A549 (cell line): ENCODE measurements around the gene OPTN. TPM values are rescaled to one million over a fixed set of nuclear protein-coding genes. Genes with fewer than 3 reads are reported as not detected.

ENCODE experiments used
- ATAC-seq, 2 experiments: fragments of 200-7000 bp in 1 of 2; fragments of >200 bp in 1 of 2; cut with Nextera tagmentation in 1 of 2; cut with Tn5 transposase in 1 of 2; 3 replicates each; pipeline versions ENCODE4 v1.8.0 to v1.9.1; 2018 to 2020; ENCODE audit warnings: mild to moderate bottlenecking in 1 of 2, moderate library complexity in 1 of 2
- CTCF ChIA-PET: fragments of 300-600 bp; sonication (Branson Sonifier 250); formaldehyde crosslinking; extraction: SDS; loops from one replicate; lab custom pipeline; 2021; ENCODE audit warnings: antibody characterized with exemption, inconsistent platforms; lab: Yijun Ruan, JAX
- POLR2A ChIA-PET: fragments of 350-600 bp; formaldehyde crosslinking; extraction: SDS; loops from one replicate; lab custom pipeline; 2021; ENCODE audit warnings: antibody characterized with exemption, inconsistent platforms; lab: Yijun Ruan, JAX
- DNase-seq, 2 experiments: peaks; one replicate each; pipeline versions ENCODE4 v3.0.0 to v3.0.0-alpha.2; 2011 to 2016; ENCODE audit warnings: low read depth in 1 of 2, low spot score in 1 of 2
- FAIRE-seq: peaks from 2 replicates; lab custom pipeline; 2011; peaks lifted over from hg19 to GRCh38; lab: Jason Lieb, UNC
- H3K27ac ChIP-seq, 2 experiments: fragments of >200 bp; sonication (Bioruptor Twin); formaldehyde crosslinking; 3 replicates each; pipeline ENCODE4 v1.5.1; 2016 to 2017
- H3K4me1 ChIP-seq: fragments of >200 bp; sonication (Bioruptor Twin); formaldehyde crosslinking; 3 replicates; pipeline ENCODE4 v1.6.1; 2016
- H3K4me2 ChIP-seq: fragments of >200 bp; sonication (Bioruptor Twin); formaldehyde crosslinking; 3 replicates; pipeline ENCODE4 v1.6.1; 2016
- H3K4me3 ChIP-seq: fragments of >200 bp; sonication (Bioruptor Twin); formaldehyde crosslinking; 3 replicates; pipeline ENCODE4 v1.5.1; 2016
- H3K9me3 ChIP-seq: fragments of >200 bp; sonication (Bioruptor Twin); formaldehyde crosslinking; 3 replicates; pipeline ENCODE4 v1.6.1; 2016
- BHLHE40 ChIP-seq: IDR thresholded peaks from 2 replicates; pipeline ENCODE4 v1.6.1; 2012; ENCODE audit warnings: low read depth, low read length, inconsistent platforms
- CBX8 ChIP-seq: fragments of 200-600 bp; sonication (generic); IDR thresholded peaks from 2 replicates; pipeline ENCODE4 v1.6.1; 2016
- CEBPB ChIP-seq, 2 experiments: fragments of >200 bp in 1 of 2; sonication (Bioruptor Twin) in 1 of 2; formaldehyde crosslinking in 1 of 2; IDR thresholded peaks; 2 replicates each; pipeline ENCODE4 v1.6.1; 2012 to 2016
- EP300 ChIP-seq, 2 experiments: fragments of >200 bp; sonication (Bioruptor Twin); formaldehyde crosslinking; IDR thresholded peaks; 2 replicates in 1 of 2; 3 replicates in 1 of 2; pipeline ENCODE4 v1.6.1; 2016 to 2017
- FOSB ChIP-seq: fragments of 250-450 bp; sonication (Bioruptor Pico); IDR thresholded peaks from 2 replicates; pipeline ENCODE4 v1.5.0; 2020; ENCODE audit warnings: mild to moderate bottlenecking, moderate library complexity
- GATA3 ChIP-seq: IDR thresholded peaks from 2 replicates; pipeline ENCODE4 v1.6.1; 2012; ENCODE audit warnings: borderline replicate concordance
- HEYL ChIP-seq: fragments of 250-450 bp; sonication (Bioruptor Pico); IDR thresholded peaks from 2 replicates; pipeline ENCODE4 v1.8.0; 2021; ENCODE audit warnings: mild to moderate bottlenecking, moderate library complexity
- HOXA7 ChIP-seq: fragments of 250-450 bp; sonication (Bioruptor Pico); IDR thresholded peaks from 2 replicates; pipeline ENCODE4 v1.5.0; 2020; ENCODE audit warnings: mild to moderate bottlenecking, moderate library complexity
- HOXB5 ChIP-seq: fragments of 250-450 bp; sonication (Bioruptor Pico); IDR thresholded peaks from 2 replicates; pipeline ENCODE4 v1.5.0; 2020; ENCODE audit warnings: mild to moderate bottlenecking, moderate library complexity
- JUNB ChIP-seq: fragments of >200 bp; sonication (Bioruptor Twin); formaldehyde crosslinking; IDR thresholded peaks from 2 replicates; pipeline ENCODE4 v1.6.1; 2016
- KDM1A ChIP-seq: fragments of 200-600 bp; sonication (generic); IDR thresholded peaks from 2 replicates; pipeline ENCODE4 v1.6.1; 2016; ENCODE audit warnings: low read depth, mild to moderate bottlenecking
- MAFK ChIP-seq: fragments of 450-650 bp; IDR thresholded peaks from 2 replicates; pipeline ENCODE4 v1.6.1; 2014; ENCODE audit not compliant: partially characterized antibody
- MAZ ChIP-seq: fragments of 150-350 bp; IDR thresholded peaks from 2 replicates; pipeline ENCODE4 v1.6.1; 2014; ENCODE audit warnings: antibody characterized with exemption, low read depth, low read length, borderline replicate concordance
- MYC ChIP-seq: IDR thresholded peaks from 2 replicates; pipeline ENCODE4 v1.6.1; 2012; ENCODE audit warnings: mild to moderate bottlenecking, inconsistent platforms, low read length, improper control_type of control experiment, borderline replicate concordance
- NR3C1 ChIP-seq: fragments of >200 bp; sonication (Bioruptor Twin); formaldehyde crosslinking; IDR thresholded peaks from 3 replicates; pipeline ENCODE4 v1.6.1; 2017
- POLR2AphosphoS2 ChIP-seq: conservative IDR thresholded peaks from 2 replicates; pipeline ENCODE4 v1.6.1; 2012; ENCODE audit warnings: low read length, improper control_type of control experiment, inconsistent platforms
- RAD21 ChIP-seq, 2 experiments: fragments of >200 bp in 1 of 2; sonication (Bioruptor Twin) in 1 of 2; formaldehyde crosslinking in 1 of 2; IDR thresholded peaks in 1 of 2; conservative IDR thresholded peaks in 1 of 2; 2 replicates in 1 of 2; 3 replicates in 1 of 2; pipeline ENCODE4 v1.6.1; 2012 to 2018; ENCODE audit warnings: inconsistent platforms in 1 of 2
- RARB ChIP-seq: fragments of 250-450 bp; sonication (Bioruptor Pico); IDR thresholded peaks from 2 replicates; pipeline ENCODE4 v1.8.0; 2021; ENCODE audit warnings: mild to moderate bottlenecking, moderate library complexity
- RFX5 ChIP-seq: fragments of 450-650 bp; IDR thresholded peaks from 2 replicates; pipeline ENCODE4 v1.7.1; 2014; ENCODE audit warnings: antibody characterized with exemption, mild to moderate bottlenecking, moderate library complexity
- SMC3 ChIP-seq: fragments of >200 bp; sonication (Bioruptor Twin); formaldehyde crosslinking; IDR thresholded peaks from 3 replicates; pipeline ENCODE4 v1.6.1; 2018; ENCODE audit warnings: inconsistent platforms
- TP53 ChIP-seq: fragments of 250-450 bp; sonication (Bioruptor Pico); IDR thresholded peaks from 2 replicates; pipeline ENCODE4 v1.5.0; 2021; ENCODE audit warnings: mild to moderate bottlenecking, moderate library complexity
- ZC3H11A ChIP-seq: fragments of 450-650 bp; IDR thresholded peaks from 2 replicates; pipeline ENCODE4 v1.6.1; 2014; ENCODE audit warnings: antibody characterized with exemption, mild to moderate bottlenecking
- ZFP36 ChIP-seq: fragments of 450-650 bp; IDR thresholded peaks from 2 replicates; pipeline ENCODE4 v1.6.1; 2014; ENCODE audit warnings: borderline replicate concordance; ENCODE audit not compliant: partially characterized antibody
- WGBS: methylation state at CpG from one replicate; pipeline ENCODE4 v1.1.6; 2017; ENCODE audit errors: missing lambda C conversion rate; 5-methylcytosine and 5-hydroxymethylcytosine counted together
- polyA plus RNA-seq, 4 experiments: library from polyadenylated mRNA; depleted of rRNA in 3 of 4; stranded (reverse); fragments of >200 nt; fragmentation: RNase III in 1 of 4; extraction: RNeasy Plus Mini Kit Qiagen cat#74134 plus additional on column Dnase treatment in 1 of 4; gene quantifications; 2 replicates in 3 of 4; 3 replicates in 1 of 4; pipeline ENCODE4 v1.2.3, GENCODE V29; 2011 to 2017
- TF ChIP-seq, protein P1 (sequence below): fragments of >200 bp; sonication (Bioruptor Twin); formaldehyde crosslinking; IDR thresholded peaks from 3 replicates; pipeline ENCODE4 v1.5.1; 2016
- TF ChIP-seq, protein P2 (sequence below): fragments of >200 bp; sonication (Bioruptor Twin); formaldehyde crosslinking; IDR thresholded peaks from 3 replicates; pipeline ENCODE4 v1.6.1; 2016
- TF ChIP-seq, protein P3 (sequence below): fragments of 450-650 bp; IDR thresholded peaks from 2 replicates; pipeline ENCODE4 v1.6.1; 2014; ENCODE audit warnings: antibody characterized with exemption
- TF ChIP-seq, protein P4 (sequence below): fragments of 250-450 bp; sonication (Bioruptor Pico); IDR thresholded peaks from 2 replicates; pipeline ENCODE4 v1.5.0; 2020; ENCODE audit warnings: low read depth, mild to moderate bottlenecking, moderate library complexity
- TF ChIP-seq, protein P5 (sequence below): IDR thresholded peaks from 2 replicates; pipeline ENCODE4 v1.6.1; 2012

Gene OPTN
- polyA plus RNA-seq, 2 of the 4 experiments (the other 2 are of a cell fraction): 31.8 to 33.2 TPM

DNA sequence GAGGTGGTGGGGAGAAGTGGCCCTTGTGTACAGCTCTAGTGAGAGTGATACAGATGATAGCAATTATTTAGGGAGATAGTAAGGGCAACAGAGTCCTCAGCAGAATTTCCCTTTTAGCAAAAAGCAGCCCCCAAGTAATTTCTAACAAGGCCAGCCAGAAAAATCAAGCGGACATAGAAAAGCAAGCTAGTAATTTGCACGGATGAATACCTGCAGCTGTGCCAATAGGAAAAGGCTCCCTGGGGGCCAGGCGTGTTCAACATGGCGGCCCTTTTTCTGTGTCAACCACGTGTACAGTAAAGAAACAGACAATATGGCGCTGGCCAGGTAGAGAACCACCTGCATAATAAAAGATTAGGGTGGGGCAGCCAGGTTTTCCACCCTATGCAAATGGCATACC lies 68.8 kb downstream of the OPTN start:
- ATAC-seq (no peak), FAIRE-seq (no peak)

DNA sequence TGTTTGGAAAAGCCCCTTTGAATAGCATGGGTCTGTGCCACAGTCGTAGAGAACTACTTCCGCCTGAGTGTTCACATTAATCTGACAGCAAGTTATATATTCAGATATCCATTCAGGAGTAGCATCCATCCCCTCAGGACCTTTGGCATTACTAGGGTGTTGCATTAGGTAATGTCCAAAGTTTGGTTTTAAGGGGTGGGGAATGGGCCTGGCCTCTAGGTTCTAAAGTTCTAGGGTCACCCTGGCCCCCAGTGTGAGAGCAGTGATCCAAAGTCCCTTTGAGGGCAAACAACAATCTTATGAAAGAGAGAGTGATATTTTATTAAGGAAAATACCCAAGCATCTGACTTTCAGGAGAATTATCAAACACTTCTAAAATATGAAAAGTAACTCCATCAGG lies 73.7 kb downstream of the OPTN start:
- FAIRE-seq (no peak), DNase-seq (no peak), ATAC-seq (no peak)
- H3K4me1 ChIP-seq: no peaks in the 10 kb centered on the region
- no peak overlapping the region for H3K27ac ChIP-seq
- no peak overlapping the region for H3K4me3 ChIP-seq
- 91% methylated on average over 2 of the region's 2 CpGs for WGBS
- POLR2A ChIA-PET: no interaction called here
- TF ChIP-seq ZC3H11A: no peak
- TF ChIP-seq CBX8: no peak
- no peak for TF ChIP-seq MAFK
- TF ChIP-seq, all 56 proteins: peak for 0
- no peaks in the 10 kb centered on the region for H3K9me3 ChIP-seq
- H3K4me2 ChIP-seq: no peak overlapping the region
- CTCF ChIA-PET: interaction anchor here (4.6 kb wide), 1 partner anchor 12 kb away, joined by 27 read pairs; the partner anchor contains the start of gene MCM10

More for the DNA sequence above, 68.8 kb downstream of the OPTN start:
- H3K4me3 ChIP-seq: no peak overlapping the region
- TF ChIP-seq RFX5: no peak
- TF ChIP-seq NR3C1: no peak
- TF ChIP-seq, protein P1, sequence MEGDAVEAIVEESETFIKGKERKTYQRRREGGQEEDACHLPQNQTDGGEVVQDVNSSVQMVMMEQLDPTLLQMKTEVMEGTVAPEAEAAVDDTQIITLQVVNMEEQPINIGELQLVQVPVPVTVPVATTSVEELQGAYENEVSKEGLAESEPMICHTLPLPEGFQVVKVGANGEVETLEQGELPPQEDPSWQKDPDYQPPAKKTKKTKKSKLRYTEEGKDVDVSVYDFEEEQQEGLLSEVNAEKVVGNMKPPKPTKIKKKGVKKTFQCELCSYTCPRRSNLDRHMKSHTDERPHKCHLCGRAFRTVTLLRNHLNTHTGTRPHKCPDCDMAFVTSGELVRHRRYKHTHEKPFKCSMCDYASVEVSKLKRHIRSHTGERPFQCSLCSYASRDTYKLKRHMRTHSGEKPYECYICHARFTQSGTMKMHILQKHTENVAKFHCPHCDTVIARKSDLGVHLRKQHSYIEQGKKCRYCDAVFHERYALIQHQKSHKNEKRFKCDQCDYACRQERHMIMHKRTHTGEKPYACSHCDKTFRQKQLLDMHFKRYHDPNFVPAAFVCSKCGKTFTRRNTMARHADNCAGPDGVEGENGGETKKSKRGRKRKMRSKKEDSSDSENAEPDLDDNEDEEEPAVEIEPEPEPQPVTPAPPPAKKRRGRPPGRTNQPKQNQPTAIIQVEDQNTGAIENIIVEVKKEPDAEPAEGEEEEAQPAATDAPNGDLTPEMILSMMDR: no peak
- no peak for TF ChIP-seq RAD21 (conservative IDR thresholded peaks at IDR 0.05 in 1 of 2, IDR thresholded peaks at IDR 0.05 in 1 of 2)
- no peak for TF ChIP-seq BHLHE40
- no peak for TF ChIP-seq HEYL (CRISPR knock-in tag)
- TF ChIP-seq, protein P2, sequence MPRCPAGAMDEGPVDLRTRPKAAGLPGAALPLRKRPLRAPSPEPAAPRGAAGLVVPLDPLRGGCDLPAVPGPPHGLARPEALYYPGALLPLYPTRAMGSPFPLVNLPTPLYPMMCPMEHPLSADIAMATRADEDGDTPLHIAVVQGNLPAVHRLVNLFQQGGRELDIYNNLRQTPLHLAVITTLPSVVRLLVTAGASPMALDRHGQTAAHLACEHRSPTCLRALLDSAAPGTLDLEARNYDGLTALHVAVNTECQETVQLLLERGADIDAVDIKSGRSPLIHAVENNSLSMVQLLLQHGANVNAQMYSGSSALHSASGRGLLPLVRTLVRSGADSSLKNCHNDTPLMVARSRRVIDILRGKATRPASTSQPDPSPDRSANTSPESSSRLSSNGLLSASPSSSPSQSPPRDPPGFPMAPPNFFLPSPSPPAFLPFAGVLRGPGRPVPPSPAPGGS: no peak
- TF ChIP-seq HOXB5 (CRISPR knock-in tag): no peak
- no peak for TF ChIP-seq FOSB (CRISPR knock-in tag)
- no peak for TF ChIP-seq ZC3H11A
- no peak for TF ChIP-seq JUNB
- no peak for TF ChIP-seq TP53 (CRISPR knock-in tag)
- TF ChIP-seq POLR2AphosphoS2: no peak
- TF ChIP-seq GATA3: no peak
- TF ChIP-seq MAZ: no peak
- no peak for TF ChIP-seq SMC3
- TF ChIP-seq RARB: no peak
- TF ChIP-seq, all 56 proteins: peak for 0
- H3K27ac ChIP-seq: no peak overlapping the region
- 95% methylated on average over 6 of the region's 6 CpGs for WGBS
- H3K9me3 ChIP-seq: no peaks in the 10 kb centered on the region
- no peaks in the 10 kb centered on the region for H3K4me1 ChIP-seq
- POLR2A ChIA-PET: no interaction called here
- CTCF ChIA-PET: interaction anchor here (1.0 kb wide), 2 partner anchors 8 kb away, joined by 3 to 5 read pairs; no protein-coding TSS in a partner anchor
- DNase-seq: no peak
- no peak overlapping the region for H3K4me2 ChIP-seq

DNA sequence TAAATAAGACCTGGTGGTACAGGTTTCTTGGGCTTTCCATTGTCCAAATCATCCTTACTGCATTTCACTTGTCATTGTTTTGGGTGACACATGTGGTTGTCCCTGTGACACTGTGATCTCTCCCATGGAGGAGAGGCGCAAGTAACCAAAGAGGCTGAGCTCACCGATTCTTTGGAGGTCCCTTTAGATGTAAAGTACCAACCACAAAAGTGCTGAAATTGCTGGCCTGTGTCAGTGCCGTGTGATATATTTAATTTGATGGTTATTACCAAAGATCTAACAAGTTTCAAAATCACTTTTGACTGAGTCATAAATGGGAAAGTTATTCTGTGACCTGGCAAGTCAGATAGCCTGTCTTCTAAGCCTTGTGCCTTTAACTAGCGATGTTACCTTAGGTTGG lies 80.8 kb downstream of the OPTN start:
- ChIA-PET POLR2A (no interaction called here), CTCF (interaction anchor here (2.8 kb wide), 1 partner anchor 19 kb away, joined by 19 read pairs; the partner anchor contains the start of gene MCM10)
- no peak overlapping the region for H3K4me3 ChIP-seq
- no peak overlapping the region for H3K4me2 ChIP-seq
- WGBS: 93% methylated on average over 4 of the region's 4 CpGs
- no peak for ATAC-seq
- H3K4me1 ChIP-seq: no peaks in the 10 kb centered on the region
- TF ChIP-seq MYC: no peak
- TF ChIP-seq CEBPB (IDR thresholded peaks at IDR 0.05): no peak
- TF ChIP-seq ZC3H11A: no peak
- no peak for TF ChIP-seq HOXA7 (CRISPR knock-in tag)
- TF ChIP-seq, protein P3, sequence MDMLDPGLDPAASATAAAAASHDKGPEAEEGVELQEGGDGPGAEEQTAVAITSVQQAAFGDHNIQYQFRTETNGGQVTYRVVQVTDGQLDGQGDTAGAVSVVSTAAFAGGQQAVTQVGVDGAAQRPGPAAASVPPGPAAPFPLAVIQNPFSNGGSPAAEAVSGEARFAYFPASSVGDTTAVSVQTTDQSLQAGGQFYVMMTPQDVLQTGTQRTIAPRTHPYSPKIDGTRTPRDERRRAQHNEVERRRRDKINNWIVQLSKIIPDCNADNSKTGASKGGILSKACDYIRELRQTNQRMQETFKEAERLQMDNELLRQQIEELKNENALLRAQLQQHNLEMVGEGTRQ: no peak
- TF ChIP-seq, protein P4, sequence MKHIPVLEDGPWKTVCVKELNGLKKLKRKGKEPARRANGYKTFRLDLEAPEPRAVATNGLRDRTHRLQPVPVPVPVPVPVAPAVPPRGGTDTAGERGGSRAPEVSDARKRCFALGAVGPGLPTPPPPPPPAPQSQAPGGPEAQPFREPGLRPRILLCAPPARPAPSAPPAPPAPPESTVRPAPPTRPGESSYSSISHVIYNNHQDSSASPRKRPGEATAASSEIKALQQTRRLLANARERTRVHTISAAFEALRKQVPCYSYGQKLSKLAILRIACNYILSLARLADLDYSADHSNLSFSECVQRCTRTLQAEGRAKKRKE (CRISPR knock-in tag): no peak
- no peak for TF ChIP-seq KDM1A
- TF ChIP-seq BHLHE40: no peak
- no peak for TF ChIP-seq EP300 (IDR thresholded peaks at IDR 0.05)
- TF ChIP-seq, protein P5, sequence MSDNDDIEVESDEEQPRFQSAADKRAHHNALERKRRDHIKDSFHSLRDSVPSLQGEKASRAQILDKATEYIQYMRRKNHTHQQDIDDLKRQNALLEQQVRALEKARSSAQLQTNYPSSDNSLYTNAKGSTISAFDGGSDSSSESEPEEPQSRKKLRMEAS: no peak
- no peak for TF ChIP-seq ZFP36
- no peak for TF ChIP-seq RFX5
- no peaks in the 10 kb centered on the region for H3K9me3 ChIP-seq
- H3K27ac ChIP-seq: no peak overlapping the region
- DNase-seq: no peak
- no peak for FAIRE-seq
